GM18507 (cell line): ENCODE data around the gene LGR6.

ENCODE experiments used
- DNase-seq: peaks from one replicate; pipeline ENCODE4 v3.0.0; 2011; ENCODE audit warnings: low read depth; ENCODE audit not compliant: insufficient read length; ENCODE audit errors: extremely low spot score
- FAIRE-seq: peaks from 2 replicates; lab custom pipeline; 2011; peaks lifted over from hg19 to GRCh38; lab: Jason Lieb, UNC

The LGR6 gene

DNA sequence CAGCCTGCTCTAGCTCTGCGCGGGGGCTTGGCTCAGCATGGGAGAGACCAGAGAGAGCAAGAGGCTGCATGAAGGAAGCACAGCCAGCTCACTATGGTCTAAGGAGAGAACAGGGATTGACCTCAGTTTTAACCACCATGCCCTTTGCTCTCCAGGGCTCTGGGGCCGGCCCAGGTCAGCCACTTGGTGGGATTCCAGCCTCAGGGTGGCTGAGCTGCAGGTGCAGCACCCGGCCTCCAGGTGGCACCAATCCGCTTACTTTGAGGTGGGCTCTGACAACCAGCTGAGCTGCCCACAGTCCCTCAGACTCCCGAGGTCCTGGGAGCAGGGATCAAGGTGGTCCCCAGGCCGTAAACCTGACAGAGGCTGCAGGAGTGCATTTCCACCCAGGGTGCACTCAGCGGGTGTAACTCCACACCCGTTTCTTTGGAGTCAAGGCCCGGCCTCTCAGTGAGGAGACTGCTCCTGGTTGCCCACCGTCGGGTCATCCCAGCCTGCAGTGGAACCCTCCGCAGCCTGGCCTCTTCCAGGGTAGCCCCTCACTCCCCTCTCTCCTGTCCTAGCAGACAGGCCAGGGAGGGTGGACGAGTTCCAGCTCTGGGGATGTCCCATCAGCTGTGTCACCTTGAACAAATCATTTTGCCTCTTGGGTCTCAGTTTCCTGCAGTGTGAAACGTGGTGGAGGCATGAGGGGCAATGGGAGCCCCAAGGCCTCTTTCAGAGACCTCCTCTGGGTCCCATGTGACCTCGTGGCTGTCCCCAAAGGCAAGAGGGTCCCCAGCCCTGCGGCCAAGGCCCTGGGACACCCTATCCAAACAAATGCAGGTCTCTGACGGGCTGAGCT, 607 bp upstream of the LGR6 start:
- DNase-seq (peak; percentile 18), FAIRE-seq (peak; percentile 64)

DNA sequence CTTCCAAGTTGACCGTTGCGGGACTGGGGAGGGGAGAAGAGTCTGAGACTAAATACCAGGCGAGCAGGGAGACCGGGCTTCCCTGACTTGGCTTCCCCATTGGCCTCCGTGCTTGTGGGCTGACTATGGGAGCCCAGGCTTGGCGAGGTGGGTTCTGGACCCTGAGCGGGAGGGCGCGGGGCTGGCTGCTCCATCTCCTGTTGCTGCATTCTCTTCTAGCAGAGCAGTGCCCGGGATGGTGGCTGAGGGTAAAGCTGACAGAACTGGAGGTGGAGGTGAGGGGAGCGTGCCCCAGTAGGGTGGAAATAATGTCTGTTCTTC, 689 bp downstream of the LGR6 start:
- FAIRE-seq: no peak
- DNase-seq: no peak

DNA sequence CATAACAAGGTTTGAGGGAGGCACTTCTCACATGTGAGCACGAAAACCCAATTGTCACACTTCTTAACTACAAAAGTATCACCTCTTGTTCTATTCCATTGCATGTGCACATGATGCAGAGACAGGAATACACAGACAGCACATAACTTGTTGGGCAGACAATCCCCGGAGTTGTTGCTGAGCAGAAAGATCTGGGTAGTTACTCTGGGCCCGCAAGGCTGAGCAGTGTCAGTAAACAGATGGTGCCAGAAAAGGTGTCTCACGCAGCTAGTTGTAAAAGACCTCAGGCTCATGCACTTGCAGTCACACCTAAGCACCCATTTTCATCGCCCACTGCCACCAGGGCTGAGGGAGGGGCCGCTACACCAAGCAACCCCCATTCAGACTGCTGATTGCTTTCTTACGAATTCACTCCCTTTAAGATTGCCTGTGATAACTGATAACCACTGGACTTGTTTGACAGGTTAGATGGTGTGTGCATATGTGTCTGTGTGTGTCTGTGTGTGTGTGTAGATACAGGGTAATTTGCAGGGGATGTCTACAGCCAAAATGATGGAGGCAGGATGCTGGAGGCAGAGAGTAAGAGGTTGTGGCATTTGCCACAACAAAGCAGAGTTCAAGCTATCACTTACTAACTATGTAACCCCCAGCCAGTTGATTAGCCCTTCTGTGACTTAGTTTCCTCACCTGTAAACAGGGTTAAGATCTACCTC, 4.2 kb downstream of the LGR6 start:
- no peak for DNase-seq
- no peak for FAIRE-seq

DNA sequence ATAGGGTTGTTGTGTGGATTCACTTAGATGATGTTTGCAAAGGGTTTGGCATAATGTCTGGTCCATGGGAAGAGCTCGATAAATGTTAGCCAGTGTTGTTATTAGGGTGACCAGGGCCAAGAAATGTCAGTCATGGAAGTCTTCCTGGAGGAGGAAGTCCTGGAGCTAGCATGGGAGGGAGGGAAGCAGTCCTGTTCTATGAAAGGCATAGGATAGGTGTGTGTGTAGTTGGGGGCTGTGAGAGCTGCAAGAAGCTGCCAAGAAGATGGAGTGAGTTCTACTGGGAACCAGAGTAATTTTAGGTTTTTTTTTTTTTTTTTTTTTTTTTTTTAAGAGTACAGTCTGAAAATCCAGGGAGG, 4.7 kb downstream of the LGR6 start:
- FAIRE-seq (no peak), DNase-seq (no peak)

DNA sequence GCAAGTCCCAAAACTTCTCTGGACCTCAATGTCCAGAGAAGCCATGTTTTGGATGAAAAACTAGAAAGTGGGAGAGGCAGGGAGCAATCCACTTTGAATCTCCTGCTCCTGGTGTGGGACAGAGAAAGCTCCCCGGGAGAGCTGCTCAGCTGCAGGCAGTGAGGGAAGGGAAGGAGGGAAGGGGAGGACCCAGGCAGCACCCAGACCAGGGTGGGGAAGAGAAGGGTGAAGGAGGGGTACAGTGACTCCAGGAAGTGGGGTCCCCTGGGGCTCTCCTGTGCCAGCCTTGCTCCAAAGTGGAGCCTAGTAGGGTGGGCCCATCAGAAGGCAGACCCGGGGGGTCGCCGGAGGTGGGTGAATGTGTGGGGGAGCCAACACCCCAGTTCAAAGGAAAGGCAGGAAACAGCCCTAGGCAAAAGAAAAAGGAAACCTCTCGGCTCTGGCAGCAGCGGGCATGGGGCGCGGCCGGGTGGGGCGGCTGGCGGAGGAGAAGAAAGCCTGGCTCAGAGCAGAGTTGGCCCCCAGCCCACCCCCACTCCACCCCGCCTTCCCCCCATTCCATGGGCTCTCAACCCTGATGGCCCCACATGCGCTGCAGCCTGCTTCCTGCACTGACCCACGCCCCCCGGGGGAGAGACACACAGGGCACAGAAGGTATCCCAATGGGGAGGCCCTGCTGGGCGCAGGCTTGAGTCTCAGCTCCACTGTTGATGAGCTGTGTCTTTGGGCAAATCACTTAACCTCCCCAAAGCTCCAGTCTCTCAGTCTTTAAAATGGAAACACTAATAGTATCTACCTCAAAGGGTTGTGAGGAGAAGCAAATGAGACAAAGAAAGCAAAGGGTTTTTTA, 5.7 kb downstream of the LGR6 start:
- no peak for DNase-seq
- no peak for FAIRE-seq

DNA sequence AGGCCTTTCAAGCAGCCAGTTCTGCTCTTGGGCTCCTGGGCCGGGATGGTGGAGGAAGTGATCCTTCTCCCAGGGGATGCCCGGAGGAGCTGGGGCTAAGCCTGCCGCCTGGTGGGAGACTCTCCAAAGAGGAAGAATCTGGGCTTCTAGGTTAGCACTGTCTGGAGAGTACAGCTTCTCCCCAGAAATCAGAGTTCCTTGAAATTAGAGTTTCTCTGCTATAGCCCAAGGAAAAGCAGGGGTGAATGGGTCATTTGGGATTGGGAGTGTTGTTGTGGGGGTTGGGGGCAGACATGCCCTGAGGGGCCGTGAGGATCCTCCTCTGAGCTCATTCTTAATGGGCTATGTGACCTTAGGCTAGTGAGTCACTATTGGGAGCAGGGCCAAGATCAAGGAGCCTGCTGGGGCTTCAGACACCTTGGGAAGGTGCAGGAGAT, 6.5 kb downstream of the LGR6 start:
- no peak for DNase-seq

DNA sequence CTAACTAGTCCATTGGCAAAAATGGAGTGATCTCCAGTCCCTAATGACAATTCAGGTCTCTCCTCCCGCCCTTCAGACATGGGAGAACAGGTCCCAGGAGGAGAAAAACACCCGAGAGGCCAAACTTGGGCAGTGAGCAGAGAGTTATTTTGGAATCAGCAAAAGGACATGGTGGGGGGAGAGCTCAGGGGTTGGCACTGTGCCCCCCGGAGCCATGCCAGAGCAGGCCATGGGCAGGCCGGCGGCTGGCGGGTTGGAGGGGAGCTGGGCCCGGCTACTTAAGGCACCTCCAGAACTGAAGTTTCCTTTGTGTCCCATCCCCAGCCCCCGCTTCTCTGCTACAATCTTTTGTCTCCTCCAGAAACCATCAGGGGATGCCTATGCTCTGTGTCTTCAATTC, 7.1 kb downstream of the LGR6 start:
- DNase-seq (no peak), FAIRE-seq (no peak)

More for the DNA sequence above, 6.5 kb downstream of the LGR6 start:
- FAIRE-seq: no peak

DNA sequence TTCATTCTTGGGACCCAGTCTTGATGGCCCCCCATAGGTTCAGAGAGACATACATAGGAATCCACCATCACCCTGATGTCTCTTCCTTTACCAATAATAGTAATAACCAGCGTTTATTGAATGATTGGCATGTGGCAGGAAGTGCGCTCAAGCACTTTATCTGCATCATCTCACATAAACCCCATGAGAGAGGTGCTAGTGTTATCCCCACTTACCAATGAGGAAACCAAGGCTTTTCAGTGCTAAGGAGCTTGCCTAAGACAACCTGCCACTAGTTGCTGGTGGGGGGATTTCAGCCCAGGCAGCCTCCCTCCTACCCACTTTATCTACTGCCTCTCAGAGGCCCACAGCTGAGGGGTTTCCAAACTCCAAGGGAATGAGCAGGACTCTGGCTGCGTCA, 7.7 kb downstream of the LGR6 start:
- no peak for DNase-seq
- no peak for FAIRE-seq

DNA sequence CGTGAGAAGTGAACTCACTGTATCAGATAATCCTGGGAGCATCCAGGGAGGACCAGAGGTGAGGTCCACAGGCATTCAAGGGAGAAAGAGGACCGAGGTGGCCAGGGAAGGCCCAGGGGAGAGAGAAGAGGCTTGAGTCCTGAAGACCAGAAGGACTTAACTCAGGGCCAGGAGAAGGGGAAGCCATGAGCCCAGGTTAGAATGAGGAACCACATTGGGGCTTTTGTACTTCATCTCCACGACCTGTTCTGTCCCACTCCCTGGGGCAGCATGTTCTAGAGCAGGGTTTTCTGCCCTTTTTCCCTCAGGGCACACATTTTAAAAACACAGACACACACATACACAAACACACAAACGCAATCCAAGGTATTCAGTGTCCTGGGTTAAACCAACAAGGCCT, 8.4 kb downstream of the LGR6 start:
- no peak for DNase-seq
- FAIRE-seq: no peak

DNA sequence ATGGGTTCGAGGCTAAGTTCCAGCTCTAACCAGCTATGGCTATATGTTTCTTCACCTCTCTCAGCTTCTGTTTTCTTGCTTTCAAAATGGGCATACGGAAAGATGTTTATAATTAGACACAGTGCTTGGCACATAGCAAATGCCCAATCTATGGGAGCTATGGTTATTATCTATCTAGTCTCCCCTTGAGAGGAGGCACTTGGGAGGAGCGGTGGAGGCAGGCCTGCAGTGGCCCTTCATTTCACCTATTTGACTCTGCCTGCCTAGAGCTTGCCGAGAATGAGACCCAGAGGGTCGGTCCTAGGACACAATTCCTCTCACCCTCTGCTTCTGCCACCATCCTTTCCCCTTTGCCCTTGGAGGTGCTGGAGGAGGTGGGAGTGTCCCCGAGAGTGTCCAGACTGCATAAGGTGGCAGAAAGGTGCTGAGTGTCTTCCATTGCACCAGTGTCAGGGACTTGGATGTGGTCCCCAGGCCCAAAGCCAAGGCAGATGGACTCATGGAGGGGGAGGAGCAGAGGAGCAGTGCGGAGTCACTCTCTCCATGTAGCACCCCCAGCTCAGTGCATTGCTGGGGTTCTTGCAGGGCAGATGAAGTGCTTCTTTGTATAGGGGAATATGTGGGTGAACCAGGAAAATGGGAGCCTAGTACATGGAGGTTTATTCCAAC, 9.0 kb downstream of the LGR6 start:
- DNase-seq (no peak), FAIRE-seq (no peak)

DNA sequence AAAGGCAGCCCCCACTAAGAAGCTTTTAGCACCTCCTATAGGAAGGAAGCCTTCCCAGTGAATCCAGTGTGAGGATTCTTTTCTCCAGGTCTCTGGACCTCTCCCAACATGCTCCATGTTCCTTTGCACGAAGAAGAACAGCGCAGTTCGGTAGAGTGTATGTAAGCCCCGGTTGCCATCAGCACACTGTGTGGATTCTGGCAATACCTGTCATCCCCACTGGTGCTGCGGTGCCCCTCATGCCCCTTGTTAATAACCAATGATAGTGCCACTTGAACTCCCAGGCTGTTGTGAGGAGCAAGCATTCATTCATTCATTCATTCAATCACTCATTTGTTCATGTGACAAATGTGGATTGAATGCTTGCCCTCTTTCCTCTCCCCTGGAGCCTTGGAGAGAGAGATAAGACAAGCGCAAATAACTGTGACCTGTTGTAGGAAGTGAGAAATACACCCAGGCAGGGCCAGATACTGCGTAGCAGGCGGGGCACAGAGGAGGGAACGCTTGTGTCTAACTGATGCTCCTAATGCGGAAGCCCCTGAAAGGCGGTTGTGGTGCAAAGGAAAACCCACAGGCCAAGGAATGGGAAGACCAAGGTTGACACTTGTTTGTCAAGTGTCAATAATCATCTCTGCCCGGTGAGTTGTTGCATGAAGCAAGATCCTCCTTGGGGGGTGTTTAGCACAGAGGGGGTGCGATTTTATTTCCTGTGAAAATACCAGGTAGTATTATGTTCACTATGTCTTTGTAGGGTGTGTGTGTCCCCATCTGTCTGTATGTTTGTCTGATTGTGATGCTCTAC, 9.8 kb downstream of the LGR6 start:
- FAIRE-seq: no peak
- no peak for DNase-seq

DNA sequence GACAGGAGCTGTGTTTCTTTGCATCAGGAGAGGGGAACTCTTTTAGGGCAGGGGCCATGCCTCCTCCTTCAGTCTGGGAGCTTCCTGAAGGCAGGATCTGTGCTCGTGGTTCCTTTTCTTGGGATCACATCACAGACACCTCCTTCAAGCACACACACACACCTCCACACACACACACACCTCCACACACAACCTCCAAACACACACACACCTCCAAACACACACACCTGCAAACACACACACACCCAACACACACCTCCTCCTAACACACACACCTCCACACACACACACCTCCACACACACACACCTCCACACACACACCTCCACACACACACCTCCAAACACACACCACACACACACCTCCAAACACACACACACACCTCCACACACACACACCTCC, 10.5 kb downstream of the LGR6 start:
- DNase-seq (no peak), FAIRE-seq (no peak)

DNA sequence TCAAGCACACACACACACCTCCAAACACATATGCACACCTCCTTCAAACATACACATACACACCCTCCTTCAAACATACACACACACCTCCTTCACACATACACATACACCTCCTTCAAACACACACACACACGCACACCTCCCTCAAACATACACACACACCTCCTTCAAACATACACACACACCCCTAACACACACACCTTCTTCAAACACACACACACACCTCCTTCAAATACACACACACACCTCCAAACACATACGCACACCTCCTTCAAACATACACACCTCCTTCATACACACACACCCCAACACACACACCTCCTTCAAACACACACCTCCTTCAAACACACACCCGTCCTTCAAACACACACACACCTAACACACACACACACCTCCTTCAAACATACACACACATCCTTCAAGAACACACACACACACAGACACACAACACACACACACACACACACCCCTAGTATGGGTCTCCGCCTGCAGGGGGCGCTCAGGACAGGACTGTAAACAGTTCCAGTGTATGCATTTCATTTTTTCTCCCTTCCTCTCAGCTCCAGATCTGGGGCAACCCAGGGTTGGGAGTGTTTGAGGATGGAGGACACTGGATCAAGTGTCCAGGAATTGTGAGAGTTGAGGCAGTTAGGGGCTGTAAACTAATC, 12.1 kb downstream of the LGR6 start:
- FAIRE-seq (no peak), DNase-seq (no peak)

DNA sequence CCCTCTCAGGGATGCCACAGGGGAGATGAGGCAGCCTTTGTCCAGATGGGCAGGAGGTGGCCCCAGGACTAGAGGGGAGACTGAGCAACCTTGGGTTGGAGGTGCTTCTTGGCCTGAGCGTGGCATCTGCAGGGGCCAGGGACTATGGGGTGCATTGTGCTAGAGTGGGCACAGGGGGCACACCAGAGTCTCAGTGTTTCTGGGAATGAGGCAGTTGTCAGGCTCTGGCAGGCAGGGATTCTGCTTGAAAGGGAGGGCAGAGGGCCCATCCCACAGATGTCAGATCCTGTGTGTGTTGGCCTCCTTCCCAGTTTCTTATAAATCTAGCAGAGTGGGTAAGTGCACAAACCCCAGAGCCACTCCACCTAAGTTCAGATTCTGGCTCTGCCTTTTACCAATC, 13.7 kb downstream of the LGR6 start:
- DNase-seq (no peak), FAIRE-seq (no peak)

DNA sequence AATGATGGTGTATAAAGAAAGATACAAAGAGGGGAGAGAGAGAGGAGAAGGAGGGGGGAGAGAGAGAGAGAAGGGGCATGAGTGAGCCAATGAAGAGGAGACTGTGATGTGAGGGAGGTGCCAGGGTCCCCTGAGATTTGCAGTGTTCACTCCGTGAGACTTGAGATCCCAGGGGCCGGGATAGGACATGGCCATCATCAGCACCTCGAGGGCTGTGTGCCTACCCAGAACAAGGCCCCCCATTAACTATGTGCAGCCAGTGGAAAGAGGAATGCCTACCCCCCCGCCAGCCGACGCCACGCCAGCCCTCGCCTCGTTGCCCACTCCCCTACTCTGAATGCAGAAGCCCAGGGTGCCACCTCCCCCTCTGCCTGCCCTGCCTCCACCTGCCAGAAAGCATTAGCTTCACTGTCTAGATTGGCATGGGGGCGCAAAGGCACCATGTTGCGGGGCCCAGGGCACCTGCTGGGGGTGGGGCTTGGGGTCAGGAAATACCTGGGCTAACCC, 14.8 kb downstream of the LGR6 start:
- DNase-seq (no peak), FAIRE-seq (no peak)

DNA sequence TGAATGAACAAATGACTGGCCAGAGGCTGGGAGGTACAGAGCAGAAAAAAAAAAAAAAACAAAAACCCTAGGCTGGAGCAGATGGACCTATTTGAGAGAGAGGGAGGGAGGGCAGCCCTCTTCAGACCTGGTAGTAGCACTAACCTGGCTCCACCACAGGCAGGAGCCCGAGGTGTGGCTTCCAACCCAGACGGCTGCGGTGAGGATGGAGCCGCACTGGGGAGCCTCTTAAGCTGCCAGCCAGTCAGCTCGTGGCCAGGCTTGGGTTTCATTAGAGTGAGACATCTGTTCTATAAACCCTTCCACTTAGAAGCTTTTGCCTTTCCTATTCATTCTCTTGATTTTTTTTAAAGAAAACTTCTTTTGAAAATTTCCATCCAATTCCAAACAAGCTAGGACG, 16.8 kb downstream of the LGR6 start:
- FAIRE-seq: no peak
- DNase-seq: no peak

DNA sequence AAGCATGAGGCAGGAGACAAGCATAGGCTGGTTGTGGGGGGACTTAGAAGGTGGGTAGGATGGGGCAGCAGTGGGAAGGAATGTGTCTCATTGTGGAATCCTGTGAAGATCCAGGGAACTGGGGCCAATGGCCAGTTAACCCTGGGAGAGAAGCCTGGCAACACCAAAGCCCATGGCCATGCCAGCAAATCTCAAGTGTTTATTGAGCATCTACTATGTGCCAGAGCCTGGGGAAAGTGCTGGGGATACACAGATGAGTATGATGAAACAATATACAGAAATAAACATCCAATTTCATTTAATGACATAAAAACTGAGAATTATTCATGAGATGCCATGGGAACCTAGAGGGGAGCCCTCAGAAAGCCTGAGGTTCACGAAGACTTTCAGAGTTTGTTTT, 17.4 kb downstream of the LGR6 start:
- FAIRE-seq: no peak
- DNase-seq: no peak

DNA sequence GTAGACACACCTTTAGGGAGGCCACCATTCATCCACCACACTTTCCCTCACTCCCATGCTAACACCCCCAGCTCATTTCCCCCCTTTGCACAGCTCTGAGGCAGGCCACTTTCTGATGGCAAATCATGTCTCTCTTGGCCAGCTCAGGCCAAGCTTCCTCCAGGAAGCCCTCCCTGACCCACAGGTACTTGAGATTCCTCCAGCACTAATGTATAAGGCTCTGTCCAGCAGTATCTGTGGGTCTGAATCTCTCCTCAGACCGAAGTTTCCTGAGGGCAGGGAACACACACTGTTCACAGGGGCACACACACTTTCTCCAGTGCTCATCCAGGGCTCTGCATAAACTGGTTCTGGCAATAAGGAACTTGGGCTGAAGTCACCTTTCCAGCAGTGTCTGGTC, 19.2 kb downstream of the LGR6 start:
- DNase-seq: no peak
- no peak for FAIRE-seq
